HG03175 (cell line): ENCODE results near the gene MBD6.
"Not testable (repeated sequence)": the region's sequence is repeated elsewhere in the genome, so short reads cannot be mapped to it uniquely, and the experiment has no call there.

Experiments used
- ATAC-seq: cut with Tn5 transposase; IDR thresholded peaks from one replicate; pipeline ENCODE4 v1.9.1; 2021; ENCODE audit warnings: mild to moderate bottlenecking, moderate library complexity; ENCODE audit not compliant: unreplicated experiment

Gene MBD6

DNA sequence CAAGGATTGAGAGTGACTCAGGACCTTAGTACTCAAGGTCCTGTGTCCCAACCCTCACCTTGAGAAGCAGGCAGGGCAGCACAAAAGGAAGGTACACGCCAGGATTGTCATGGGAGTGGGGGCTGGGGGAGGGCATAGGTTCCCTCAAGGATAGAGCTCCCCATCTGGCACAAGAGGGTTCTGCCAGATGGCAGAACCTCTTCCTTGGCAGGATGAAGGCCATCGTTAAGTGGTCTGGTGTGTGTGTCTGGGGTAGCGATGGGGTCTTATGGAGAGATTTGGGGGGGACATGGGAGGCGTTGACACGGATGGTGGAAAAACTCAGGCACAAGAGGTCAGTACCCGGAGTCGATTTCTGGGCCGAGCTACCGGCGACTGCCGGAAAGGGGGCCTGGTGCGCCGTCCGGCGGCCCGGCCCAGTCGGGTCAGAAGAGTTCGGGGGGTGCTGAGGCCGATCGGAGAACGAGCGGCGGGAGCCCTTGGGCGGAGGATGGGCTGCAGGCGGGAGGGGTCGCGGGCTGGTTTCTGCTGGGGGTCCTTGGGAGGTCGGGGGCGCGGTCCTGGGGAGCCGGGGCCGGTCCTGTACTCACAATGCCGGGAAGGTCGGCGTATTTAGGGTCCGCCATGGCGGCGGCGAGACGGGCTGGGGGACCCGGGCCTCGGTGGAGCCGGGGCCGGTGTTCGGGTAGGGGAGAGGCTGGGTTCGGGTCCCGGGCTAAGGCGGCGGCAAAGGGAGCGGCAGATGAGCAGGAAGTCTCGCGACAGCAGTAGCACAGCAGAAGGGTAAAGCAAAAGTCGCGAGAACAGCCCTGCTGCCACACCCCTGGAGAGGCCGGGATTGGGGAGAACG lies 24.0 kb downstream of the MBD6 start, which contains the start of gene DCTN2:
Gene DCTN2 (minus strand): TSS at position 755 of the 850 bp plus-strand sequence. CDS start 129 bp downstream, at position 626.
- ATAC-seq: peak; percentile 99

DNA sequence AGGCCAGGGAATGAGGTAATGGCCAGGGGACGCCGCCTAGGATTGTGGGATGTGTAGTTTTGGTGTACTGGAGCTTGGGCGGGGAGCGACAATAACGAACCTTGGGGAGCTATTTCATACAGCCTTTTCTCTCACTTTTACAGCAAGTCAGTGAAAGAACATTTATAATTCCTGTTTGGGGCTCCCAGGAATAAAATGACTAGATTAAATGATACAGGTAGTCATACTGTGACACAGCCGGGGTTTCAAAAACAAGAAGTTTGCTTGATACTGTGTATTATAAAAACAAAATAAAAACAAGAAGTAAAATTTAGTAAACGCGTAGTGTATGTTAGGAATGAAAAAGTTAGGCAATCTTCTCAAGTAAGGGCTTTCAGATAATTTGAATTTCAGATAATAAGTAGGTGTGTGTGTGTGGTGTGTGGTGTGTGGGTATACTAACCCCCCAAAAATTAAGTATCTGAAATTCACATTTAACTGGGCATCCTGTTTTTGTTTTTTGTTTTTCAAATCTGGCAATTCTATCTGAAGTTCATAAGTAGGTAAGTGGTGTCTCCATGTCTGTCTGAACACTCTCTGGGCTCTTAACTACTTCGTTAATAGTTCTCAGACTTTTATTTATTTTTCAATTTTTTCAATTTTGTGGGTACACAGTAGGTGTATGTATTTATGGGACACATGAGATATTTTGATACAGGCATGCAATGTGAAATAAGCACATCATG lies 24.8 kb downstream of the MBD6 start:
- no peak for ATAC-seq

DNA sequence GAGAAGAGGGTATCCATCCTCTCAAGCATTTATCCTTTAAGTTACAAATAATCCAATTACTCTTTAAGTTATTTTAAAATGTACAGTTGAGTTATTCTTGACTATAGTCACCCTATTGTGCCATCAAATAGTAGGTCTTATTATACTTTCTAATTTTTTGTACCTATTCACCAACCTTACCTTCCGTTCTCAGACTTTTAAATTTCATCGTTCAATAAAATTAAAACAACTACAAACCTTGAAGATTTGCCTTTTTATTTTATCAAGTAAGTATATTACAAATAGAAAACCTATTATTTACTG lies 25.3 kb downstream of the MBD6 start:
- ATAC-seq: no peak

DNA sequence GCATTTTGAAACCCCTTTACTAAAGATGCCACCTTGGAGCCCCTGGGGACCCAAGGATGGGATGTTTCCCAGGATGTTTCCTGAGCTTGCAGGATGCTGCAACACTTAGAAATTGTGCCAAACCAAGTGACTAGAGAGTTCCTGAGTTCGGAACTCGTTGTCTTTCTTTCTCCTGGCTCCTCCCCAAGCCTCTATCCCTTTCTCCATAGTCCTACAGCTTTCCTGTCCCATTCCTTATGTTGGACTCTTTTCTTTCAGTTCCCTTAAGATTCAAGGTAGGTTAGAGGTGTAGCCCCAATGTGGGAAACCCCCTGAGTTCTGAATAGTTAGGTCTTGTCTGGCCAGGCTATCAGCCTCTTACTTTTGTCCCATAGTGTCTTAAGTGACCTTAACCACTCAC lies 25.9 kb downstream of the MBD6 start:
- no peak for ATAC-seq

DNA sequence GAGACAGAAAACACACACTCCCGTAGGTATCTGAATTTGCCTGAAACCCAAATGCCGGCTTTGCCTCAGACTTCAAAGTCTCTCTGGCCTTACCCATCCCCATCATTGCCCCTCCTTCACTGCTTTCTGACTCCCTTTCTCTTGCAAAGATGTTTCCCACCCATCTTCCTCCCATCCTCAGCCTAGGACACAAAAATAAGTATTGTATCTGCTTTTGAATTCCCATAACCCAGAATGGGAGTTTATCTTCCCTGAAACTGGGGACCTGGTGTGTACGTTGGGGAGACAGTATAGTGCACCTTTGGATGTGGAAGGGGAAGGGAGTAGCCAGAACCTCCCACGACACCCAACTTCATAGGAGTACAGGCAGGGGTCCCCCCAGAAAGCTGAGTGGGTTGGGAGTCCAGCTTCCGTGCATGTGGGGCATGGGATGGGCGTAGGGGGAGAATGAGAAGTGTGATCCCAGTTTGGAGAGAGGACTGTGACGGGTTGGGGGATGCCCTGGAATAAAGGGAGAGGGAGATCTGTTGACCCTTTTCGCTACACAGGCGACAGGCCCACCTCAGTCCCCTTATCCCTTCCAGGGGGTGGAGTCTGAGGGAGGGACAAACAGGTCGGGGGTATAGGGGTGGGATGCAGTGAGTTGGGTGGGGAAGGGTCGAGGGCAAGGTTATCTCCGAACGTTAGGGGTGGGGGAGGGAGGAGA lies 26.7 kb downstream of the MBD6 start:
- no peak for ATAC-seq

DNA sequence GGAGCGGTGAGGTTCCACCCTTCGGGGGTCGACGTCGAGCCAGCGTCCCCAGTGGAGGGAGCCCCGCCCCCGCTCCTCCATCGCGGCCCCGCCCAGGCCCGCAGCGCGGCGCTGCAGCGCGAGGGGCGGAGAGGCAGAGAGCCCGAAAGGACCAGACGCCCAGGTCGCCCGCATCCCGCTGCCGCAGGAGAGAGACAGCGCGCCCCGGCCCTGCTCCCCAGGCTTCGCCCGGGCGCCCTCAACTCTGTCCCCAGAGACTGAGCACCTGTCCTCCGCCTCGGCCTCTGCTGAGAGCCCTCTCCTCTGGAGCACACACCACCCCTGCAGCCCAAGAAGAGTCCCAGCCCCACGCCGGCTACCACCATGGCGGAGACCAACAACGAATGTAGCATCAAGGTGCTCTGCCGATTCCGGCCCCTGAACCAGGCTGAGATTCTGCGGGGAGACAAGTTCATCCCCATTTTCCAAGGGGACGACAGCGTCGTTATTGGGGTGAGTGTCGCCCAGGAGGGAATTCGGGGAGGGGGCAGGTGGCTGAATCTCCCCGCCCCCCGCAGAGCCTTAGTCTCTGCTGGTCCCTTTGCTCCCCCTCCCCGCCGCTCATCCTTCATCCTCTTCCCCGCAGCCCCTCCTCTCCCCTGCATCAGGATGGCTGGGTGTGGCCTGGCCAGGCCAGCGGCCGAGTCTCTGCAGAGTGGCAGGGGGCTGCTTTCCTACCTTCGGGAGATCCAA lies 27.5 kb downstream of the MBD6 start, which contains the start of gene KIF5A:
Gene KIF5A (plus strand): TSS at position 136 of the 732 bp plus-strand sequence. CDS start 228 bp downstream, at position 364.
- ATAC-seq: no peak

DNA sequence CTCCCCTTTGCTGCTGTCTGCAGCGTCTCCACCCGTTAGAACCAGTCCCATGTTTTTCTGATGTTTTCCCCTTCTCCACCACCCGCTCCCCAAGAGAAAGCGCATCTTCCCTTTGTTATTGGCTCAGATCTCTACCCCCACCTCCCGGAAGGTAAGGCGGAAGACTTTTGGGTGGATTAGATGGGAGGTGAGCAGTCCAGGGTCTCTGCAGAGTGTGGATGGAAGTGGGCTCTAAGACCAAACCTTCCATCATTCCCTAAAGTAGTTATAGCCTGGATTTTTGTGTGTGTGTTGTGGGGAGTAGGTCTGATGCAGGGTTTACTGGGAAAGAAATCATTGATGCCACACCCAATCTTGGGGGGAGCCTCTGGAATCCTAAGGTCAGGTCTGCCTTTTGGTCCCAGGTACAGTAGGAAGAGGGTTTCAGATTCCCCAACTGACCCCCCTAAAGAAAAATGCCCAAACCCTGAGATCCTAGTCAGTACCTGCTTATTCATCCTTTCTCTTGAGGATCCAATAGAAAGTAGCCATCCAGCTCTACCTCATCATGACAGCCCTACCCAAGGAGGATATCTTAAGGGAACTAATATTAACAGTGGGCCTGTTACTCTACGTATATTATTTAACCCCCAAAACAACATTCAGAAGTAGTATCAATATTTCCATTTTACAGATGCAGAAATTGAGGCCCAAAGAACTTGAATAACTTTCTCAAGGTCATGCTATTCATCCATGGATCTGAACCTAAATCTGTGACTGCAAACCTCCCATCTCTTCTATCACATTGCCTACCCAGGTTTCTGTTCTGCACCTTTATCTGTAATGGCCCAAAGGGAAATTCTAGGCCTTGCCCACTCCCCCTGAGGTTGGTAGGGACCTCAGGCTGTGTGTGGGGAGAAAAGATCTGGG lies 28.3 kb downstream of the MBD6 start:
- no peak for ATAC-seq

DNA sequence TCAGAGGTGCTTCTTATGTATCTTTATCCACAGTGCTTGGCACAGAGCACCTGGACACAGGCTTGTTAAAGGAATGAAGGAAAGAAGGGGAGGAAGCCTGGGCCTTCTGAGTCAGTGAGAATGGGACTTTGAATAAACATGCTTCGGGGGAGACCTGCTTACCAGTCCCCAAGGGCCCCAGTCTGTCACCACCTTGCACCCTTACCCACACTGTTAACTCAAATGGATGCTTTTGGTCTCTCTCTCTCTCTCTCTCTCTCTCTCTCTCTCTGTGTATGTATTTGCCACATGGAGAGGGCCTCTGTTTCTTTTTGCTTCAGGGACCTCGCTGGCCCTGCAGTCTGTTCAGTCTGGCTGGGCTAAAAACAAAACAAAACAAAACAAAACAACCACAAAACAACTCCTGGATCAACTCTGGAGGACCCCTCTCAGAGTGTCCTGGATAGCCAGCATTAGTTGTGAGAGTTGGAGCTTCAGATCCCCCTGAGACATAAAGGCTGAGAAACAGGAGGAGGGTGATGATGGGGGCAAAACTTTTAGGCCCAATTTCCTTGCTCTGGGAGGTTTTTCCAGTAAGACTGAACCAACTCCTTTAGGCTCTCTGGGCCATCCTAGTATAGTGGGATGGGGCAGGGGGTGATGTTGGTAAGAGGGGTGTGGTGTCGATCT lies 29.1 kb downstream of the MBD6 start:
- no peak for ATAC-seq

DNA sequence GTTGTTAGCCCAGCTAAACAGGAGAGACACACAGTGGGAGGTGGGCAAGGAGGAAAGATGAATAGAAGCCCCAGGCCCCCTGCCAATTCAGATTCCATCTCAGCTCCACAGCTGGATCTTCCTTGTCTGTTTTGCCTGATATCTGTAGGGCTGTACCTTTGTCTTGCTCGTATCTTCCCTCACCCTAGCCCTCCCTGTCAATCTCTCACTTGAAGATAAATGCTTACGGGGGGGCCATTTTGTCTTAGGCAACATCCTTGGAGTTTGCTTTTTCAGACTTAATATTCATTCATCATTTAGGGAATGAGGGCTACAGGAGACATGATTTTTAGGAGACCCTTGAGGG lies 29.7 kb downstream of the MBD6 start:
- no peak for ATAC-seq

DNA sequence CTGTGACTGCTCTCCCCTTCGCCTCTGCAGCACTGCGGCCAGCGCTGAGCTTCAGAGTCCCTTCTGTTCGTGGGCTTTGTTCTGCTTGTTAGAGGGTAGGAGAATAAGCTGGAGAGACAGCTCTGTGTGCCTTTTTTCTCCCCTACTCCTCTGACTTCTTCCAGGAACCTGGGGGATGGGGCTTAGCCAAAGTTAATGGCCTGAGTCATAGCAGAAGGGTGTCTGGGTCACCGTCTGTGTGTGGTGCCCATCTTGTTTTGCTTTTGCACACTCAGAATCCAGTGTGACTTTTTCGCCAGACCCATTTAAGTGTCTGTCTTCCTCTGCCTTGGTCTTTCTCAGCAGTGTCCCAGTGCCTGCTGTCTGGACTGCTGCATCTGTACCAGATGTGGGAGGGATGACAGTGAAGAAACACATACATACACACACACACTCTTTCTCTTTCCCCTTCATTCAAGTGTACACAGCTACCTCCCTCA lies 30.2 kb downstream of the MBD6 start:
- no peak for ATAC-seq

DNA sequence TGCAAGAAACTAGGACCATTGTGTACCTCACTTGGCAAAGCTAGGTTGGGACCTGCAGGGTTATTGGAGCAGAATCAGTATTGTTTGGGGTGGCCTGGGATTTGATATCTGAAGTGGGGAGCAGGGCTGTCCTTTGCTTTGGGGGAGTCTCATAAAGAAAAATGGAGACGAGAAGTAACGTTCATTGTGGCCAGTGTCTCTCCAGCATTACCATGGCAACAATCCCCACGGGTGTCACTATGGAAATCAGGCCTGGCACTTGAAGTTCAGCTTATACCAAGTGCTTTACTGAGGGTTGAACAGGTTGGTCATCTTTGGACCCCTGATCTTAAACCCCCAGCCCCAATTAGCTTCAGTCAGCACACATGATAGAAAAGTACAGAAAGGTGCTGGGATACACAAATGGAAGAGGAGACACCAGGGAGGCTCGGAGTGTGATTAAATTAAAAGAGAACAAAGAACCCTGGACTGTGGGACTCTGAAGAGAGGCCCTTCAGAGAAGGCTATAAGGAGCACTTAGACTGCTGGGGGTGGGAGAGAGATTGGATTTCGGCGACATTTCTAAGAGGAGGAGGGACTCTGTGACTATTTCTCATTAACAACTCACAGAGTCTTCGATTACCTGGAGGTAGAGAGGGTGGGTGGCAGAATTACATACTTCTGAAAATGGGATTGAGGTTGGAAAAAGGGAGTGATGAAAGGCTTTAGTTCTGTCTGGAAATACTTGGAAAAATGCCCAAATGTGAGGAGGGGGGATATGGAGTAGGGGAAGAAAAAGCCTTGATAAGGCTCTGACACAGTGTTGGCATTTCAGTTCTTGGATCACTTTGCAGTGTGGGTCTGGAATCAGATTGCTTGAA lies 30.9 kb downstream of the MBD6 start:
- ATAC-seq: no peak

DNA sequence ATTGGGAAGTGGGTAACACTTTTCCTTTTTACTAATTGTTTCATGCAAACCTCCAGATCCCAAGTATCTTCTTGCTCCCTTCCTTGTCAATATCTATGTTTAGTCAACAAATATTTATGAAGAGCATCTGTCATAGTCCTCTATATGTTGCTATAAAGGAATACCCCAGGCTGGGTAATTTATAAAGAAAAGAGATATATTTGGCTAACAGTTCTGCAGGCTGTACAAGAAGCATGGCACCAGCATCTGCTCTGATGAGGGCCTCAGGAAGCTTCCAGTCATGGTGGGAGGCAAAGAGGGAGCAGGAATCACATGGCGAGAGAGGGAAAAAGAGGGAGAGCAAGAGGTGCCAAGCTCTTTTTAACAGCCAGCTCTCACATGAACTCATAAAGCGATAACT lies 31.8 kb downstream of the MBD6 start:
- ATAC-seq: no peak

DNA sequence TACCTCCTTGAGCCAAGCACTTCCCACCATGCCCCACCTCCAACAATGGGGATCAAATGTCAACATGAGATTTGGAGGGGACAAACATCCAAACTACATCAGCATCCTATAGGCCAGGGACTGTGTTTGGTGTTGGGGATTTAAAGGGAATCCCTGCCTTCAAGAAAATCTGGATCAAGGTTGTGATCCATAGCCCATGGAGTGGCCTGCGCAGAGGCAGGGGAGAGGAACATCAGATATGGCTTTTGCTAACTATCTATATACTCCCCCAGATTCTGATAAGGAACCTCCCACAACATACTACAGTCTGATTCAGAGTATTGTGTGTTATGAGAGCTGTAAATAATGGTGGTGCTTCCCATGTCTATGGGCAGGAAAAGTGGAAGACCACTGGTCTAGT lies 32.3 kb downstream of the MBD6 start:
- ATAC-seq: no peak

DNA sequence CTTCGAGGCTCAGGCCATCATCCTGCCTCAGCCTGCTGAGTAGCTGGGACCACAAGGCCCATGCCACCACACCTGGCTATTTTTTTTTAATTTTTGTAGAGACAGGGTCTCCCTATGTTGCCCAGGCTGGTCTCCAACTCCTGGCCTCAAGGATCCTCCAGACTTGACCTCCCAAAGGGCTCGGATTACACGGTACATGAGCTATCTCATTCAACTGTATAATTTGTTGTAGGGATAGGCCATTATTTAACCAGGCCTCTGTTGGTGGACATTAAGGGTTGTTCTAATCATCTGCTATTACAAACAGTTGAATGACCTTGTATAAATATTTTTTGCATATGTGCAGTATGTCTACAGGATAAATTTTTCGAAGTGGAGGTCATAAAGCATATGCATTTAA lies 36.2 kb downstream of the MBD6 start:
- ATAC-seq: no peak

DNA sequence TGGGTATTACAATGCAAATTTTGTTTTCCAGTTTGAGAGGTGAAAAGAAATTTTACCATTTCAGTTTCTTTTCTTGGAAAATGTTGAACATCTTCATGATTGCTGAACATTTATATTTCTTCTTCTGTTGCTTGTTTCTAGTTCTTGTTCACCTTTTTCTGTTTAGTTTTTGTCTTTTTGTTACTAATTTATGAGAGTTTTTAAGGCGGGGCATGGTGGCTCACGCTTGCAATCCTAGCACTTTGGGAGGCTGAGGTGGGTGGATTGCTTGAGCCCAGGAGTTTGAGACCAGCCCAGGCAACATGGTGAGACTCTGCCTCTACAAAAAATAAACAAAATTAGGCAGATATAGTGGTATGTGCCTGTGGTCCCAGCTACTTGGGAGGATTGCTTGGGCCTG lies 37.9 kb downstream of the MBD6 start:
- no peak for ATAC-seq

DNA sequence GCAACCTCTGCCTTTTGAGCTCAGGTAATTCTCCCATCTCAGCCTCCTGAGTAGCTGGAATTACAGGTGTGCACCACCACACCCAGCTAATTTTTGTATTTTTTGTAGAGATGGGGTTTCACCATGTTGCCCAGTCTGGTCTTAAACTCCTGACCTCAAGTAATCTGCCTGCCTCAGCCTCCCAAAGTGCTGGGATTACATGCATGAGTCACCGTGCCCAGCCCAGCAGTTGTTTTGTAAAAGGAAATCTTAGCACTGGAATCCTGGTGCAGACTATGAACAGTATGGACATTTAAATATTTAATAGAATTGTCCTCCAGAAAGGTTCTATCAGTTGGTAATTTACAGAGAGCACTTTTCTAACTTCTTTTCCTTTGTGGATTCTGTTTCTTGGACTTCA lies 38.5 kb downstream of the MBD6 start:
- not testable (repeated sequence) for ATAC-seq

DNA sequence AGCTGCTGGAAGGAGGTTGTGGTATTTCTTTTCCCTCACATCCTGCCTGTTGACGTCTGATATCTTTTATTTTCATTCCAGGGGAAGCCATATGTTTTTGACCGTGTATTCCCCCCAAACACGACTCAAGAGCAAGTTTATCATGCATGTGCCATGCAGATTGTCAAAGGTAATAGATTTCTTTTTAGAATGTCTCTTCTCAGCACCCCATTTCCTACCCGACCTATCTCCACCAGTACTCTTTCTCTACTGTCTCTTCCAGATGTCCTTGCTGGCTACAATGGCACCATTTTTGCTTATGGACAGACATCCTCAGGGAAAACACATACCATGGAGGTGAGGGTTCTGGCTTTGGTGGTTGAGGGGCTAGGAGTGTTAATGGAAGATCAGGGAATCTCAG lies 40.7 kb downstream of the MBD6 start:
- ATAC-seq: no peak

DNA sequence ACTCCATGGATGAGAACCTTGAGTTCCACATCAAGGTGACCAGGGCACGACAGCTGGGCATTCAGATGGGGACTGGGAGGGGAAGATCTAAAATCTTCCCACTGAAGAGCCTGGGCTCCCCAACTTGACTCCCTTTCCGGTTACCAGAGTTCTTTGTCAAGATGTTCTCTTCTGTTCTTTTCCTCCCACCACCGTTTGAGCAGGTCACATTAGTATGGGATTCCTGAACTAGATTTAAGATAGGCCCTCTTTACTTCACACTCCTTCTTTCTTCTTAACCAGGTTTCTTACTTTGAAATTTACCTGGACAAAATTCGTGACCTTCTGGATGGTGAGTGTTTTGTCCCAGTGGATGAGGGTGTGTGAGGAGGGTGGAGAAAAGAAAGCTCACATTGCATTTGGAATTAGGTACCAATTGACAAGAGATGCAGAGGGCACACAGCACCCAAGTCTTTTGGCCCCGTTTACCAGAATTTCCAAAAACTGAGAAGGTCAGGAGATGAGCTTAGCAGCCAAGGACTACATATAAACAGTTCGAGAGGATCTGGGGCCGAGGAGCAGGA lies 41.6 kb downstream of the MBD6 start:
- no peak for ATAC-seq
